Measurements from ENCODE around the gene ATP11C.
"Not testable (repeated sequence)": the region's sequence is repeated elsewhere in the genome, so short reads cannot be mapped to it uniquely, and the experiment has no call there.

Gene ATP11C
- 99.2 to 109 reads per million in 2 donors for total RNA-seq

DNA sequence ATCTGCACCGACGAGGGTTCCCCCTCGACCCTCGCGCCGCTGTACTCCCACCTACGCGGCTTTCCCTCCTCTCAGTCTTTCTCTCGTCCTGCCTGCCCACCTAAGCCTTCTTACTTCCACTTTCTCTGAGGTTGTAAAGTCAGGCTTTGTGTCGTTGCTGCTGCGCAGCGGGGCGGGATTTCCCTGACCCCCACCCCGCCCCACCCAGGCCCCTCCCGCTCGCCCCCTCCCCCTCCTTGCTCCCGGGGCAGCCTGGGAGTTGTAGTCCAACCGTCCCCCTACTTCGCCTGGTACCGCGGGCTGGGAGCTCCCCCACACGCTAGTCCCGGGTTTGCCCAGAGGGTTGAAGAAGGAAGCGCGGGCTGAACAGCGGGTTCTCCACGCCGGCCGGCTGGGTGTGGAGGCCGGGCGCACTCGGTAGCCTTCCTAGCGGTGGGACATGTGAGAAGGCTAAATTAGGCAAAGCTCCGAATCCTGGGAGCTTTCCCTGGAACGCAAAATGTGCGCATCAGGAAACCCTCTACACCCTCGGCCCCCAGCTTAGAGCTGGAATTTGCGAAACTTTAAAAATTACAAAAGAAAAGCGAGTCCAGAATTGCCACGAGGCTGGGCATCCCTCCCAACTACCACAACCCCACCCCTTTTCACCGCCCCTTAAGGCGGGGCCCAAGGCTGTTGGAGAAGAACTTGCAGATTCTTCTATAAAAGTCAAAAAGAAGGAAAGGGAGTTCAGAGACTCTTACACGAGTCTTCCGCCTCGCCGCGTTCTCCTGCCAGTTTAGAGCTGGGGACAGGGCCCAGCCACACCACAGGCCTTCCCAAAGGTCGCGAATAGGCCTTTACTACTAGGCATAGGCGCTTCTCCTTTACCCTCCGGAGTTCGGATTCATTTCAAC is at the start of gene ATP11C:
Gene ATP11C, minus strand, starts transcription at position 153 of the 896 bp plus-strand sequence. CDS start 1,011 bp downstream, outside the sequence.
- peak; percentile 55 for DNase-seq

DNA sequence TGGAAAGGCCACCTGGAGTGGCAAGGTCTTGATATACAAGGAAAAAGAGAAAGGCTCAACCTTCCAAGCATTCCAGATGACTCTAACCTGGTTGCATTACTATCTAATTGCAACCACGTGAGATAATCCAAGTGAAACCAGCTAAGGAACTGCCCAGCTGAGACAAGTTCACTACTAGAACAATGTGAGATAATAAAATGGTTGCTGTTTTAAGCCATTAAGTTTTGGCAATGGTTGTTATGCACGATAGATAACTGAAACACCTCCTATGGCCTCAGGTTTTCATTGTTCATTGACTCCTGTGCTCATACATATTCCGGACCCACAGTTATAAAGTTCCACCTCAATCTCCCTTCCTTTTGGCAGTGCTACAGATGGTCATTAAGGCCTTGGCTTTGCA is 41.6 kb upstream of the ATP11C start:
- no peak for DNase-seq

DNA sequence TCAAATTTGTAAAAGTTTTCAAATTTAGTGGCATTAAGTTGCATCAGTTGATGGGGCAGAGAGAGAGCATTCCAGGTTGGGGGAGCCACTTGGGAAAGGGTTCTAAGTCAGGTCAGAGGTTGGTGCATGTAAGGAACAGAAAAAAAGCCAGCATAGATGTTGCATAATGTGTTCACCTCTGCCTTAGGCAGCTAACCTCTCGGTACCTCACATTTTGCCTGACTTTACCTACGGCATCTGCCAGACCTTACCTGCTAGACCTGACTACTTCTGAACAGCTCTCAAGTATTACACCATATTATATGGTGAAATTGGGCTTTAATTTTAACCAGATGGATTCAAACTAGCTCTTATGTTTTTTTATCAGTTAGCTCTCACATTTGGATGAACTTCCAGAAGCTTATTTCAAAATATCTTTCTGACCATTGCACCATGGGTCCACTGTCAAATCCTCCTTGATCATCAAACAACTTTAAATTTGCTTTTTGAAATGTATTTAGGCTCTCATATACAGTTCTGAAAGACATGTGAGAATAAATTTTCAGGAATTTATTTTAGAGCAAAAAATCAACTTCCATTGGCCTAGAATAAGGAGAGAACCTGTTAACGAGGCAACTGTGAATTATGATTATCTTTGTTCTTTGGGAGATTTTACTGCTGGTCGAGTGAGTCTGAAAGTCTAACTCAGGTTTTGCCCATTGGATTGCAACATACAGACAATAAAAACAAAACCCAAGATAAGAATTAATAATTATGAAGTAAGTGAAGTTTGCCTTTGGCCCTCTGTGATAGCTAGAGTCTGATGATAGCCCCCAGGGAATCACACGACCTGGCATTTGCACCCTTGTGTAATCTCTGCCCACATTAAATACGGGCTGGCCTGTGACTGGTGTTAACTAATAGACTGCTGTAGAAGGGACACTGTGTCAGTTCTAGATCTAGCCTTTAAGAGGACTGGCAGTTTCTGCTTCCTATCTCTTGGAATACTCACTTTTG is 40.1 kb upstream of the ATP11C start:
- no peak for DNase-seq

DNA sequence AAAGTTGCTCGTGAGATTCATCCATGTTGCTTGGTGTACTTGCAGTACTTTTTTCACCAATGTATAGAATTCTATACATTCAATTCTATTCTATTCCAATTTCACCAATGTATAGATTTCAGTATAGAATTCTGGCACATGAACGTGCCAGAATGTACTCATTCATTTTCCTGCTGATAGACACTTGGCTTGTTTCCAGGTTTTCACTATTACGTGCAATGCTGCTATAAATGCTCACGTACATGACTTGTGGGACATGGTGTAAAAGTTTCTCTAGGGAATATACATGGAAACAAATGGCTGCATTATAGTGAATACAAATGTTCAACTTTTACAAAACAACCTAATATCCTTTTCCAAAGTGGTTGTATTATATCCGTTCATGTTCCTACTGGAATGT is 39.3 kb upstream of the ATP11C start:
- DNase-seq = no peak

DNA sequence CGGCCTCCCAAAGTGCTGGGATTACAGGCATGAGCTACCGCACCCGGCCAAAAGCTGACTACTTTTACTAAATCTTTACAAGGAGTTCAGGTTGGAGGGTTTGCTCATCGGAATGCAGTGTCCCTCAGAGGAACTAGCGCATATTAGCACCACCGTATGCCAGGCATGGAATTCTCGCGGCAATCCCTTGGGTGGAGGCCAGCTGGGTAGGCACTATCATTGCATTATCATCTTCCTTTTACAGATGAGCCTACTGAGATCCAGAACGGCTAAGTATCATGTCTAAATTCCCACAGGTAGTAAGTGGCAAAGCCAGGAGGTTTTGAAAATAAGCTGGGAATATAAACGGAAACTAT is 38.5 kb upstream of the ATP11C start:
- no peak for DNase-seq

DNA sequence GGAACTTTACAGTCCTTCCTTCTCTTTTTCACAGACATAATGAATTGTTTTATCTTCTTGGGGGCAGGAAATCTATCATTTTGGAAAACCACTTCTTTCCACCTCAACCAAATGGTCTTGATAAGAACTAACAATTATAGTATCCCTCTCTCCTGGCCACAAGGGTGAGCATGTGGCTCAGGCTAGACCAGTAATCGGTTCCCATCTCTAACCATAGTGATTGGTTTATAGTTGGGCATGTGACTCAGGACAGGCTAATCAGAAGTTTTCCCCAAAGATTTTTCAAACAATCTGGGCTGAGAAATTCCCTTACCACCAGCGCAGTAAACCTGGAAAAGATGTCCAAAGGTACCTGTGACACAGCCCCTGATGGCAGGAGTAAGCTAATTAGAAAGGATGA is 36.4 kb upstream of the ATP11C start:
- DNase-seq = no peak

DNA sequence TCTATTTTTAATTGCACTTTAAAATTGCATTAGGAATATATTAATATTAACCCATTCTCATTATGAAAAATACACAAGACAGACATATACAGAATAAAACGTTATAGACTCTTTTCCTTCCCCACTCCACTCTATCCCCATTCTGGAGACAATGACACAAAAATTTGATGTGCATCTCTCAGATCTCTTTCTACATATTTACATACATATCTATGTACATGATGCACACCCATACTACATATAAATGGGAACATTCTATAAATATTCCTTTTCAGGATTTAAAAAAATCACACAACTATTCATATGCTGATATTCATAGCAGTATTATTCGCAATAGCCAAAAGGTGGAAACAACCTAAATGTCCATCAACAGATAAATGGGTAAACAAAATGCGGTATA is 34.9 kb upstream of the ATP11C start:
- DNase-seq = no peak

DNA sequence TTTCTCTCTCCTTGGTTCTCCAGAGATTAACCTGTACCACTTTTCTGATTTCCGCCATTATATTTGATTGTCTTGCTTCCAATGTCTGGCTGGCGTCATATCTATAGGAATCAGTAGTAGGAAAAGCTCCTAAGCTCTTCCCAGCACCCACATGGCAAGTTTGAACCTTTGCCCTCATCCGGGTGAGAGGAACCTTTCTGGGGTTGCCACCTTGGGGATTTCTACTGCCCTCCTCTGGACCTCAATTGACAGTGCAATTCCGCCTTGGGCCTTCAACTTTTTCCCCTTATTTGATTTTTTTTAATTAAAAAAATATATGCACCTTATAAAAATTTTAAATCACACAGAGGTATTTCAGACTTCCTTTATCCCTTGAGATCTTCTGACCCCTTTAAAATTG is 34.4 kb upstream of the ATP11C start:
- DNase-seq = no peak

DNA sequence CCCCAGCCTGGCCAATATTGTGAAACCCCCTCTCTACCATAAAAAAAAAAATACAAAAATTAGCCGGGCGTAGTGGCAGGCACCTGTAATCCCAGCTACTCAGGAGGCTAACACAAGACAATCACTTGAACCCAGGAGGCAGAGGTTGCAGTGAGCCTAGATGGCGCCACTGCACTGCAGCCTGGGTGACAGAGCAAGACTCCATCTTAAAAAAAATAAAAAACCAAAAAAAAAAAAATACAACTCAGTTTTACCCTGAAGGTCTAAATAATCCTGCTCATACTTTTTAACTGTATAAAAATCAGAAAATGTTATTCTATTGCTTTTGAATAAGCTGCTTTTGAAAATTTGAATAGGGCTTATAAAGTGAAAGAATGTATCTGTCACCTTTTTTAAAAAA is 33.3 kb upstream of the ATP11C start:
- DNase-seq = not testable (repeated sequence)

DNA sequence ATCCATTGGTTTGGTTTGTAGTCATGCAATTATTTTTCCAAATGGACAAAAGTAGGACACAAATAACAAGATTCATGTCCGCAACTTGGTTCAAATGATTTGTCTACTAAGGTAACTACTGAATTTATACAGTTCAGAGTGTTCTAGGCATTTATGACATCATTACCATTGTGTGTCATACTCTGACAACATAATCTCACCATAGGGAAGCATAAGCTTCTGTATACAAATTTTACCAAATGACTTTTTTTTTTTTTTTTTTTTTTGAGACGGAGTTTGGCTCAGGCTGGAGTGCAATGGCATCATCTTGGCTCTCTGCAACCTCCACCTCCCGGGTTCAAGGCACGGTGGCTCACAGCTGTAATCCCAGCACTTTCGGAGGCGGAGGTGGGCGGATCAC is 32.6 kb upstream of the ATP11C start, which contains the start of gene CXorf66:
Gene CXorf66, minus strand, starts transcription at position 101 of the 400 bp plus-strand sequence. Its CDS starts 25 bp downstream, at position 76.
- no peak for DNase-seq

DNA sequence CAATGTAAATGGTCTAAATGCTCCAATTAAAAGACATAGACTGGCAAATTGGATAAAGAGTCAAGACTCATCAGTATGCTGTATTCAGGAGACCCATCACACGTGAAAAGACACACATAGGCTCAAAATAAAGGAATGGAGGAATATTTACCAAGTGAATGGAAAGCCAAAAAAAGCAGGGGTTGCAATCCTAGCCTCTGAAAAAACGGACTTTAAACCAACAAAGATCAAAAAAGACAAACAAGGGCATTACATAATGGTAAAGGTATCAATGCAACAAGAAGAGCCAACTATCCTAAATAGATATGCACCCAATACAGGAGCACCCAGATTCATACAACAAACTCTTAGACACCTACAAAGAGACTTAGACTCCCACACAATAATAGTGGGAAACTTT is 28.2 kb upstream of the ATP11C start:
- not testable (repeated sequence) for DNase-seq

DNA sequence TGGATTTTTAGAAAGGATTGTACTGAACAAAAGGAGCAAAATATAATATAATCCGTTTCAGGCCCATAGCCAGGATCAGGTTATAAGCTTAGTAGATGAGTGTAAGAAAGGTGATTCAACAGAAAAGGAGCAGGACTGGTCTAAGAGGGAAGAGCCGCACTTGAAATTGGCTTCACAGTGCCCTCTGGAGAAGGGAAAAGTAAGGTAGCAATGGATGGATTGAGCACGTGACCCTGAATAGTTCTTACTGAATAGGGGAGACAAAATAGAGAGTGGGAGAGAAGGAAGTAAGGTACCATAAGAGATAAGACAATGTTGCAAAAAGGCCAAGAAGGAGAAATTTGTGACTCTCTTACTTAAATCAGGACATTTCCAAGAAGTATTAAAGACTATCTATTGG is 16.9 kb upstream of the ATP11C start:
- DNase-seq = no peak

DNA sequence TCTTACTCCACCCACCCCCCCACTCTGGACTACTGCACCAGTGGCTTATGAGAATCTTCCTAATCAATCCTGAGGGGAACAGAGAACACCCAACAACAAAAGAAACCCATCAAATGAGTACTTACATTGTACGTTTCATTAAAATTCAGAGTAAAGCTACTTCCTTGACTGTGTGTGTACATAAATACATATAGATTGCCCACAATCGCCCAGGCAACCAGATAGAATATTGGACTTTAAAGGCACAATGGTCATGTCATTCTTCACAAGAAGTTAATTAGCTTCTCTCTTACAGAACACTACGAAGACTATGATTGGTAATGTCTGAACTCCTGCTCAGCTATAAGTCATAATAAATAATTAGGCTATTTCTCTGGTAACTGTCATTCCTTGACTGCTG is 12.2 kb upstream of the ATP11C start:
- no peak for DNase-seq

DNA sequence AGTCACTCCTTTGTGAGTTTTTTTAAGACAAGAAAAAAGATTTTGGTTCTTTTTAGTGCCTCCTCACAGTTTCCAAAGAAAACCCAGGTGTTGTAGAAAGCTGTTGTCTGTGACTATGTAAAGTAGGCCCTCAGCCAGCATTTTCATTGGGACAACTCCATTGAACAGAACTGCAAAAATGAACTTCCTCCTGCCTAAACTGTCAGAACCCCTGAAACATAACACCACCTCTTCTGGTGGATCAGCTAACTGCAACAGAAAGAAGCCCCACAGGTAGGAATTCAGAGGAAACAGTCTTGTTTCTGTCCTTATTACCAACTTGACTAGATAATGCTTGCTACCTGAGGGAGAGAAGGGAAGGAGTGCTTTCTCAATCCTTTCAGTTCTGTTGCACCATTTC is 3.4 kb upstream of the ATP11C start:
- no peak for DNase-seq

DNA sequence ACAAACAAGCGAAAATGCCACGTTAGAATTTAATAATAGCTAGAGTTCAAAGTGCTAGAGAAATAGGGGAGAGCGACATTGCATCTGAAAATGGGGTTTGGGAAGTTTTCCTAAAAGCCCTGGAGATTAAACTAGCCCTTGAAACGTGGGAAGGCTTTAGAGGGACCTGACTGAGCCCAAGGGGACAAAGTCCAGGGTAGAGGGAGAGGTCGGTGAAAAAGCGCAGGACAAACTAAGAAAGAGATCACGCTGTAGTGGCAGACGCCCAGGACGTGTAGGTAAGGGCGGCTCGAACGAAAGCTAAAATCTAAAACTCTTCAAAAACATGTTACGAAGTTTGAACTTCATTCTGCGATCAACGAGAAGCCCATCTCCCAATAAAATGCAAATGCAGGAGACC is 1.1 kb upstream of the ATP11C start:
- DNase-seq = no peak

DNA sequence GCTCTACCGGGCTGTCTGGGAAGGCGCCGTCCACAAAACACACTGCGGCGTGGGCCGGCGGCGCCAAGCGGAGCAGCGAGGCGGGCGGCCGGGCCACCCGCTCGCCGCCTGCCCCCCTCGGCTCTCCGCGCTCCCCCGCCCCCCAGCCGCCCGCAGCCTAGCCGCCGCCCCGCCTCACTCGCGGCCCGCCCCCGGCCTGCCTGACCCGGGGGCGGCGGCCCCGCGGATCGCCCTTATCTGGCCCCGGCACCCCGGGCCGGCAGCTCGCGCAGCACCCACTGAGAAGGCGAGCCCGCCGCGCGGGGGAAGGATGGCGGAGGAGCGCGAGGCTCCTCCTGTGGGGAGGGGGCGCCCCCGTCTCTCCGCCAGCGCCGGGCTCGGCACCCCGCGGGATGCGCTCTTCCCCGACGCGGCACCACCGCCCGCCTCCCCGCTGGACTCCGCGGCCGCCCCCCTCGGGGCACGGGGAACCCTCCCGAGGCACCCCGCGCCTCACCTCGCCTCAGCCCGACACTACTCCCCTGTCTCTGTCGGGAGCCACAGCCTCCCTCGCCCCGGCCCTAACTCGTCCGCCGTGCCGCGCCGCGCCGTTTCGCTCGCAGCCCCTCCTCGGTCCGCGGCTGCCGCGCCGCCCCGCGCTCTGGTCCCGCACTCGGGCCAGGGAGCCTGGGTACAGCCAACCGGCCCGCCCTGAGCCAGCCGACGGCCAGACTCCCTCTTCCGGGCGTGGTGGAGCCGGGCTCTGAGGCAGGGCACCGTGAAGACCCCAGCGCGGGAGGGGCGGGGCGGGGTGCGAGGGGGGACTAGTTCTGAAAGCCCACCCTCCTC is 566 bp downstream of the ATP11C start:
- DNase-seq = peak; percentile 54

DNA sequence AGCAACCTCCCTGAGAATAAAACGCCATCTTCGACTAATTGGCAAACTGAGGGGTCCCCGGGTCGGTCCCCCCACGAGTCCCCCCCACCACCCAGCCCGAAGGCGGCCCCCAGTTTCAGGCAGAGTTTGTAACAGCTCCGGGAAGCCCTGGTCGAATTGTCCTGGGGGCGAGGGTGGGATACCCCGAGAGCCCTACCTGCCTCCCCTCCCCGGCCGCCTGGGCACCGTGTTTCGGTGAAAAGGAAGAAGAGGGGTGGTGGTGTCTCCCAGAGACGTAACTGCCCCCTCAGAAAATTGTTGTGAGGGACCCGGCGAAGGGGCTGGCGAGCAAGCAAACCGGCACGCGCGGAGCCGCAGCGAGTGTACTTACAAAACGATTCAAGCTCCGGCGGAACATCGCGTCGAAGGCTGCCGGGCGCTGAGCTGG is 1.2 kb downstream of the ATP11C start:
- no peak for DNase-seq

DNA sequence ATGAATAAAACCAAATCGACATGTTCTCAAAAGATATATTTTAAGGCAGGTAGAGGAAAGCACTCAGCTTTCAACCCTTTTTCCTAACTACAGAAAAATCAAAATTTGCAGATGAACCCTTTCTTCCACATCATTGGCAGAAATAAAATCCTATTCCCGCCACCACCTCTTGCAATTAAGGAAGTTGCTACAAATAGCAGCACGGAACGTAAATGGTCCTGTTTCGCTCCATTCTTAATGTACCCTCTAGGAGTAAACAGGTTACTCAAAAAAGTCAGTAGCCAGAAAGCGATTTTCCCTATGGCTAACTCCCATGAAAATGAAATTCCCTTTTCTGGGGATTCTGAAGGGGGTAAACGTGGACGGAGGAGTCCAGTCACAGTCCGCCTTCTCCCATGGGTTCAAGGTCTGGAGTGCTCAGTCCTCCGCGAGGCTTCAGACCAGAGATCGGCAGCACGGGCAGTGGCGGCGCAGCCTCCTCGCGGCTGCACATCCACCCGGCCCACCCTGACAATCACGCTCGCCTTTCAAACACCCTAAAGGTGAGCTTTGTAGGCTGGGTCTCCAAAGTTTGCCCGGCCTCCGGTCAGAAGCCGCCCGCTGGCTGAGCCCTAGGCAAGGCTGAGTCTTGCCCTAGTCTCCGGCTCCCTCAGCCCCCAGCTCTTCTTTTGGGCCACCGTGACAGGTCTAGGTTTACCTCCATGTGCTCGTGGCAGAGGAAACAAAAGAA is 1.8 kb downstream of the ATP11C start:
- peak; percentile 1 for DNase-seq

DNA sequence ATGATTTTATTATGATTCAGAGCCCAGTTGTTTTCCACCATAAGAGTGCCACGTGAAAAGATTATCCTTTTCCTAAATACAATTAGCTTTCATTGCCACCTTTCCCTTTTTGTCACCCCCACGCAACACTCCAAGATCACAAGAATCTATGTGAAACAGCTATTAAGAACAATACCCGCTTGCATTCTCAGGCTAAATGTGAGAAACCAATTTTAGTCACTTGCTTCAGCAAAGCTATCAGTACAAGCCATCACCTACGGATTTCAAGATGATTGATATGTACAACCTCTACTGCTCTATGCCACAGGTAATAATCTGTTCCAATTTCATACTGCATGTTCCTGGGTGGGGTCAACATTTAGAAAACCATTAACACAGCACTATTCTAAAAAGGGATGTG is 2.5 kb downstream of the ATP11C start:
- DNase-seq = no peak

DNA sequence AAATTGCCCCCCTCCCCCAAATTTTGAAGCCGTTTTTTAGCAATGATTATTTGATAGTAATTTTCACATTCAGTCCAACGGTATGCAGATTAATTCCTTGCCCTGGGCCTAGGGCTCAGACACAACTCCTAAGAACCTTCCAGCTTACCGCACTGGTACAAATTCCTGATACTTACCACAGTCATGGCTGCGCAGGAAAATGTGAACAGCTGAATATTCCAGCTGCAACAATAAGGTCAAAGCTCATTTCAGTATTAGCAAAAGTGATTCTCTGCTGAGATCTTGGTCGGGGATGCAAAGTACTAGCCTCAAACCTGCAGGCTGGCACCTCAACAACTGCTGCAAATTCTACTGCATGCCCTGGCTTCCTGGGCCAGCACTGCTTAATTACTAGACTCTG is 3.0 kb downstream of the ATP11C start:
- no peak for DNase-seq

DNA sequence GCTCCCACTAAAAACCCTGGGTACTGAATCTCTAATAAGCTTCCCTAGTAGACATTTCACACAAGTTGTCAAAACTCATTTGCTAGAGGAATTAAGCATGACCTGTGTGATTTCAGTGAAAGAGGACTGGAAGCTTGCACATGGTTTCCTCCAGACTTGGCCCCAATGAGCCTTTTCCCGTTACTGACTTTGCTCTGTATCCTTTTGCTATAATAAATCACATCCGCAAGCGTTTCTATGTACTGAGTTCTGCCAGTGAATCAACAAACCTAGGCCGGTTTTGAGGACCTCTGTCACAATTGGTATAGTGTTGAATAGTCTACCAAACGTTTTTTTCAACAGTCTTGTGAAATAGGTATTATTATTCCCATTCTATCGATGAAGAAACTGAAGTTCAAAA is 8.2 kb downstream of the ATP11C start:
- DNase-seq = no peak

All from activated gamma-delta T cell (primary cell).